Measurements from ENCODE around the gene COMTD1.

GRCh38 chr10:75186310-75186709 is 49.4 kb downstream of the COMTD1 start:
- TF ChIP-seq POLR2A (IDR thresholded peaks at IDR 0.05) (no peak), CTCF (IDR thresholded peaks at IDR 0.05) (no peak)

Data from uterus (tissue), 2 donors.